Left ventricle myocardium inferior (tissue), 1 donor: ENCODE results near the gene ABCA4. TPM values are rescaled to one million over a fixed set of nuclear protein-coding genes. Genes with fewer than 3 reads are reported as not detected.

Source experiments
- DNase-seq: peaks from one replicate; pipeline ENCODE4 v3.0.0-alpha.2; 2020
- H3K27ac ChIP-seq: fragments of 200-600 bp; replicated peaks from 2 replicates; pipeline ENCODE4 v1.8.0; 2021
- H3K27me3 ChIP-seq: fragments of 200-600 bp; 2 replicates; pipeline ENCODE4 v1.8.0; 2021; ENCODE audit warnings: low read depth
- H3K36me3 ChIP-seq: fragments of 200-600 bp; 2 replicates; pipeline ENCODE4 v1.8.0; 2021
- H3K4me1 ChIP-seq: fragments of 200-600 bp; 2 replicates; pipeline ENCODE4 v1.8.0; 2021
- H3K4me3 ChIP-seq: fragments of 200-600 bp; 2 replicates; pipeline ENCODE4 v1.8.0; 2021; ENCODE audit warnings: mild to moderate bottlenecking, moderate library complexity
- H3K9me3 ChIP-seq: fragments of 200-600 bp; replicated peaks from 2 replicates; pipeline ENCODE4 v1.8.0; 2021
- intact Hi-C: fragments of 100-400 bp; cut with micrococcal nuclease; formaldehyde crosslinking; loops from one replicate; pipeline ENCODE4 v1.11.0; 2022
- total RNA-seq: library from RNA; stranded (reverse); fragmentation: NEBNext Ultra II Directional; extraction: Animal tissue kit (Norgen Biotek cat#: 25700); gene quantifications from one replicate; pipeline ENCODE4 v1.2.1, GENCODE V29; 2021
- TF ChIP-seq, protein P1 (sequence below): fragments of 200-600 bp; IDR thresholded peaks from 2 replicates; pipeline ENCODE4 v1.8.0; 2021; ENCODE audit warnings: antibody characterized with exemption, mild to moderate bottlenecking, borderline replicate concordance
- donor health status: DM: no; HTN: yes; CAD: no; lungs with severe emphysema.

ABCA4 gene
- total RNA-seq, 1 donor from 2014 or later = 0.11 TPM

DNA sequence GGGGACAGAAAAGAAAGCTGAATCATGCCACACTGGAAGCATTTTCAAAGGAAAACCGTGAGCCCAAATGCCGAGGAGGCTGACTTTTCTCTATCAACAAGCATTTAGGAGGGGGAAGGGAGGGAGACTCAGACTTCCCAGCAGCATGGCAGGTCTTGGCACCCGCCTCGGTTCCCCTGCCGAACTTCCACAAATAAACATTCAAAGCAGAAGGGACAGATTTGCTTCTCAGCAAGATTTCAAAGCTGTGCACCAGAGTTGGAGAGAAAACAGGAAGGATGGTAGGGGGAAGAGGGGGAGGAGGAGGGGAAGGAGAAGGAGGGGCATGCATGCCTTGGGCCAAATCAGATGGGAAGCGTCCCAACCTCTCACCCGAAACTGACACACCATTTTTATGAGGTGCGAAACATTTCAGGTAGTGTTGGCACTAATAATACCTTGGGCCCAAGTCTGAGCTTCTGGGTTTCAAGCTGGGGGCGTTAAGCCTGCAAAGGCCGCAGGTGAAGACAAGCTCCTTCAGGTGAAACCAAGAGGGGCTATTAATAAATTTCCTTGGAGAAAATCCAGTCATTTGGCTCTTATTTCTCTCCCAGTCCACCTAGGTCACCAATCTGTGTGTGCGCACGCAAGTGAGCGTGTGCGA is 26.4 kb downstream of the ABCA4 start:
- H3K9me3 ChIP-seq = no peaks in the 10 kb centered on the region
- H3K4me1 ChIP-seq = peaks cover 80% of the 10 kb centered on the region
- no peaks in the 10 kb centered on the region for H3K36me3 ChIP-seq
- H3K4me3 ChIP-seq = peak overlapping the region; percentile 19
- H3K27me3 ChIP-seq = no peaks in the 10 kb centered on the region
- intact Hi-C loops = no loop called here
- peak overlapping the region; percentile 90 for H3K27ac ChIP-seq
- TF ChIP-seq, protein P1, sequence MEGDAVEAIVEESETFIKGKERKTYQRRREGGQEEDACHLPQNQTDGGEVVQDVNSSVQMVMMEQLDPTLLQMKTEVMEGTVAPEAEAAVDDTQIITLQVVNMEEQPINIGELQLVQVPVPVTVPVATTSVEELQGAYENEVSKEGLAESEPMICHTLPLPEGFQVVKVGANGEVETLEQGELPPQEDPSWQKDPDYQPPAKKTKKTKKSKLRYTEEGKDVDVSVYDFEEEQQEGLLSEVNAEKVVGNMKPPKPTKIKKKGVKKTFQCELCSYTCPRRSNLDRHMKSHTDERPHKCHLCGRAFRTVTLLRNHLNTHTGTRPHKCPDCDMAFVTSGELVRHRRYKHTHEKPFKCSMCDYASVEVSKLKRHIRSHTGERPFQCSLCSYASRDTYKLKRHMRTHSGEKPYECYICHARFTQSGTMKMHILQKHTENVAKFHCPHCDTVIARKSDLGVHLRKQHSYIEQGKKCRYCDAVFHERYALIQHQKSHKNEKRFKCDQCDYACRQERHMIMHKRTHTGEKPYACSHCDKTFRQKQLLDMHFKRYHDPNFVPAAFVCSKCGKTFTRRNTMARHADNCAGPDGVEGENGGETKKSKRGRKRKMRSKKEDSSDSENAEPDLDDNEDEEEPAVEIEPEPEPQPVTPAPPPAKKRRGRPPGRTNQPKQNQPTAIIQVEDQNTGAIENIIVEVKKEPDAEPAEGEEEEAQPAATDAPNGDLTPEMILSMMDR = no peak
- DNase-seq = peak; percentile 81

- Histone ChIP-seq H3K4me3 (peak overlapping the region; percentile 19), H3K4me1 (peaks cover 76% of the 10 kb centered on the region), H3K27ac (peak overlapping the region; percentile 90), H3K9me3 (no peaks in the 10 kb centered on the region), H3K36me3 (no peaks in the 10 kb centered on the region), H3K27me3 (no peaks in the 10 kb centered on the region)
- TF ChIP-seq, protein P1 = no peak
- no peak for DNase-seq
- intact Hi-C loops = no loop called here
These were observed 27.0 kb downstream of the ABCA4 start for GRCh38 chr1:94093996-94094395.

DNA sequence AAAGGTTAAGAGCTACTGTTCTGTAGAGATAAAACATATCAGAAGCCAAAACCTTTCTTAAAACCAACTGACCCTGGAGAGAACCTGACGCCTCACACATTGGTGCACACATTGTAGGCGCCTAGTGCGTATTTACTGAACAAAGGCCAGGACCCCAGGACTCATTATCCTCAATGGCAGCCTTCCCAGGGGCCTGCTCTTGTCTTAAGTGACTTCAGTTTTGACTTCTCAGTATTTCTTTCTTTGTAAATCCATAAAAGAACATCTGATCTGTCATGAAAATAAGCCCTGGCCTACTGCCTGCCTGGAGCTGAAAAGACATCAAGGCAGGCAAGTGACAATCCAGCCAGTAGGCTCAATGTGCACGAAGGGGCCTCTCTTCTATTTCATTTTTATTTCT is 27.6 kb downstream of the ABCA4 start:
- intact Hi-C loops = no loop called here
- peaks cover 70% of the 10 kb centered on the region for H3K4me1 ChIP-seq
- no peaks in the 10 kb centered on the region for H3K27me3 ChIP-seq
- H3K9me3 ChIP-seq = no peaks in the 10 kb centered on the region
- no peaks in the 10 kb centered on the region for H3K36me3 ChIP-seq
- H3K4me3 ChIP-seq = no peak overlapping the region
- no peak for DNase-seq
- peak overlapping the region; percentile 90 for H3K27ac ChIP-seq
- TF ChIP-seq, protein P1 = no peak

GRCh38 chr1:94092210-94092613 is 28.7 kb downstream of the ABCA4 start:
- intact Hi-C loops = no loop called here
- Histone ChIP-seq H3K36me3 (no peaks in the 10 kb centered on the region), H3K27me3 (no peaks in the 10 kb centered on the region), H3K4me3 (no peak overlapping the region), H3K27ac (peak overlapping the region; percentile 90), H3K9me3 (no peaks in the 10 kb centered on the region), H3K4me1 (peaks cover 65% of the 10 kb centered on the region)
- no peak for DNase-seq
- TF ChIP-seq, protein P1 = no peak

DNA sequence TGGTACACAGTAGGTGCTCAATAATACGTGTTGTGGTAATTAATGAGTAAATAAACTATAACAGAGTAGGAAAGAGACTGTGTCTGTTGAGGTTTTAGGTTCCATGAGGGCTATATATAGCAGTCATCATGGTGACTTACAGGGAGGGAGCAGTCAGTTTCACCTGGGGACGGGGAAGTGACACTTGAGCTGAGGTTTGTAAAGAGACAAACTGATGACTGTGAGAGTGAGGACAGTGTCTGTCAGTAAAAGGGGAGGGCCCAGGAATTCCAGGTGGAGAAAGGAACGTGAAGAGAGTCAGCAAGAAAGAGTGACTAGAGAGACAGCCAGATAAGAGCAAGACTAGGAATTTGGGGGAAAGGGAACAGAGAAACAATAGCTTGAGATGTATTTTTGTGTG is 30.2 kb downstream of the ABCA4 start:
- TF ChIP-seq, protein P1 = no peak
- Histone ChIP-seq H3K4me1 (peaks cover 53% of the 10 kb centered on the region), H3K27me3 (no peaks in the 10 kb centered on the region), H3K36me3 (no peaks in the 10 kb centered on the region), H3K27ac (peak overlapping the region; percentile 90), H3K9me3 (no peaks in the 10 kb centered on the region), H3K4me3 (no peak overlapping the region)
- intact Hi-C loops = no loop called here
- no peak for DNase-seq
